ENCODE data around the gene CUTC. TPM values are rescaled to one million over a fixed set of nuclear protein-coding genes. Genes with fewer than 3 reads are reported as not detected.

CUTC gene
- total RNA-seq, 2 experiments from 2014 or later: 31.2 to 31.5 TPM

Other genes starting within 250 kb of the CUTC start
- gene NKX2-3, start 199.3 kb upstream of the CUTC start, total RNA-seq: not detected
- 10 to 100 TPM; 49.2 to 51.0 TPM for gene SLC25A28, start 111.8 kb upstream of the CUTC start, total RNA-seq
- 1 to 10 TPM; 6.9 to 7.6 TPM for gene ENTPD7, start 72.7 kb upstream of the CUTC start, total RNA-seq
- gene COX15, start 107 bp upstream of the CUTC start, total RNA-seq: 10 to 100 TPM; 36.8 to 37.7 TPM
- gene ABCC2, start 50.4 kb downstream of the CUTC start, total RNA-seq: 1 to 10 TPM in 1 of 2 experiments, under 1 TPM in 1; 0.91 to 1.4 TPM